Ovary (tissue), 9 donors: ENCODE measurements around the gene LRMDA. TPM values are rescaled to one million over a fixed set of nuclear protein-coding genes. Genes with fewer than 3 reads are reported as not detected.

Experiments
- DNase-seq, 5 donors: peaks; one replicate each; pipeline ENCODE4 v3.0.0-alpha.2; 2019 to 2020
- H3K27ac ChIP-seq, 2 donors: fragments of 200-600 bp; one replicate each; pipeline versions ENCODE4 v1.5.1 to v1.8.0; 2019 to 2022
- H3K27me3 ChIP-seq: fragments of 200-600 bp; one replicate; pipeline ENCODE4 v1.8.0; 2022
- H3K36me3 ChIP-seq: fragments of 200-600 bp; sonication (generic); one replicate; pipeline ENCODE4 v1.5.1; 2019
- H3K4me1 ChIP-seq: one replicate; pipeline ENCODE4 v1.8.1; 2013; ENCODE audit warnings: mild to moderate bottlenecking, moderate library complexity; ENCODE audit not compliant: insufficient read depth
- H3K4me3 ChIP-seq: fragments of 200-600 bp; sonication (generic); one replicate; pipeline ENCODE4 v1.5.1; 2017
- H3K9me3 ChIP-seq, 2 donors: fragments of 200-600 bp in 1 of 2; sonication (generic) in 1 of 2; one replicate each; pipeline versions ENCODE4 v1.5.1 to v1.8.1; 2013 to 2019; ENCODE audit warnings: mild to moderate bottlenecking in 1 of 2, moderate library complexity in 1 of 2
- EP300 ChIP-seq: sonication (generic); formaldehyde crosslinking; IDR thresholded peaks from one replicate; pipeline ENCODE4 v1.6.1; 2017; ENCODE audit warnings: antibody characterized with exemption
- POLR2A ChIP-seq: fragments of 450-650 bp; IDR thresholded peaks from one replicate; pipeline ENCODE4 v1.6.1; 2017; ENCODE audit warnings: antibody characterized with exemption, mild to moderate bottlenecking, moderate library complexity
- whole genome bisulfite sequencing, 3 donors: extraction: QIAGEN DNeasy Blood & Tissue Kit in 1 of 3; methylation state at CpG; one replicate each; pipeline versions ENCODE4 v1.1.5 to v1.1.7; 2013 to 2017; 5-methylcytosine and 5-hydroxymethylcytosine counted together
- intact Hi-C, 4 donors: fragments of 100-400 bp; cut with DNase I; formaldehyde crosslinking; loops; one replicate each; pipeline versions ENCODE4 v1.11.0 to v1.15.1; 2022 to 2023
- polyA plus RNA-seq, 2 donors: library from polyadenylated mRNA; stranded (reverse); fragments of 200-250 nt in 1 of 2; fragments of 350-450 nt in 1 of 2; fragmentation: Illumina TruSeq in 1 of 2; extraction: RNeasy Lipid Tissue Mini Kit (QIAGEN cat#74804) in 1 of 2; gene quantifications; one replicate each; pipeline ENCODE4 v1.2.3, GENCODE V29; 2013 to 2014
- total RNA-seq, 7 donors: library from RNA; depleted of rRNA in 2 of 7; stranded (reverse); fragments of >200 nt in 2 of 7; fragmentation: NEBNext Ultra II Directional in 3 of 7; extraction: Animal tissue kit (Norgen Biotek cat#: 25700) in 3 of 7; gene quantifications; one replicate each; pipeline versions ENCODE4 v1.1.0 to v1.2.4, GENCODE V29; 2016 to 2023
- TF ChIP-seq, protein P1 (sequence below), 3 donors: fragments of 450-650 bp in 2 of 3; fragments of 200-600 bp in 1 of 3; IDR thresholded peaks; one replicate each; pipeline versions ENCODE4 v1.5.1 to v1.8.0; 2016 to 2022; ENCODE audit warnings: antibody characterized with exemption in 3 of 3, mild to moderate bottlenecking in 1 of 3
- donor health status: DM: no; HTN: no; CAD: no; lungs with moderate emphysema.
- donor health status: DM: no; HTN: no; CAD: no.
- donor health status: Bipolar disorder and iron deficiency.
- donor health status: DM: yes; HTN: yes; CAD: no.
- donor health status: DM: no; HTN: no; CAD: no.
- donor health status: DM: yes; HTN: yes; CAD: no.

The LRMDA gene
- total and polyA plus RNA-seq, 9 donors: 14.8 to 30.7 (median 22.9) TPM

DNA sequence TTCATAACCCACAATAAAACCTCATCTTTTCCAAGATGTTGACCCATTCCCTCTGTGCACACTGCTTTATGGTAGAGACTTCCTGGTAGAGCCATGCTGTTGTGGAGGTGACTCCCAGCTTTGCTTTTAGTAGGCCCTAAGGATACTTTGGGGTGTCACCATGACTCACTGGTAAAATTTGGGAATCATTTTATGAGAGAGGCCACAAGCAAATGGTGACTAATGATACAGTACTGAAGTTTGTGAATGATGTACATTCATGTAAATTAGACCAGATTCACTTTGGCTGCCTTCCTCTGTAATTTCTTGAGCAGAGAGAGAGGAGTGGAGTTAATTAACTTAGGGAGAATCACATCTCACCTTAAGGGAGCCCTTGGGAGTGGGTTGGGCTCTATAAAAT, 686.5 kb downstream of the LRMDA start:
- H3K27me3 ChIP-seq: no peaks in the 10 kb centered on the region
- H3K27ac ChIP-seq: no peak overlapping the region
- intact Hi-C loops: no loop called here
- H3K36me3 ChIP-seq: no peaks in the 10 kb centered on the region
- no peaks in the 10 kb centered on the region for H3K4me1 ChIP-seq
- no peak for DNase-seq
- TF ChIP-seq, protein P1, sequence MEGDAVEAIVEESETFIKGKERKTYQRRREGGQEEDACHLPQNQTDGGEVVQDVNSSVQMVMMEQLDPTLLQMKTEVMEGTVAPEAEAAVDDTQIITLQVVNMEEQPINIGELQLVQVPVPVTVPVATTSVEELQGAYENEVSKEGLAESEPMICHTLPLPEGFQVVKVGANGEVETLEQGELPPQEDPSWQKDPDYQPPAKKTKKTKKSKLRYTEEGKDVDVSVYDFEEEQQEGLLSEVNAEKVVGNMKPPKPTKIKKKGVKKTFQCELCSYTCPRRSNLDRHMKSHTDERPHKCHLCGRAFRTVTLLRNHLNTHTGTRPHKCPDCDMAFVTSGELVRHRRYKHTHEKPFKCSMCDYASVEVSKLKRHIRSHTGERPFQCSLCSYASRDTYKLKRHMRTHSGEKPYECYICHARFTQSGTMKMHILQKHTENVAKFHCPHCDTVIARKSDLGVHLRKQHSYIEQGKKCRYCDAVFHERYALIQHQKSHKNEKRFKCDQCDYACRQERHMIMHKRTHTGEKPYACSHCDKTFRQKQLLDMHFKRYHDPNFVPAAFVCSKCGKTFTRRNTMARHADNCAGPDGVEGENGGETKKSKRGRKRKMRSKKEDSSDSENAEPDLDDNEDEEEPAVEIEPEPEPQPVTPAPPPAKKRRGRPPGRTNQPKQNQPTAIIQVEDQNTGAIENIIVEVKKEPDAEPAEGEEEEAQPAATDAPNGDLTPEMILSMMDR (IDR thresholded peaks at IDR 0.05): no peak
- TF ChIP-seq EP300: no peak
- no peak for TF ChIP-seq POLR2A
- H3K4me3 ChIP-seq: no peak overlapping the region
- no peaks in the 10 kb centered on the region for H3K9me3 ChIP-seq

DNA sequence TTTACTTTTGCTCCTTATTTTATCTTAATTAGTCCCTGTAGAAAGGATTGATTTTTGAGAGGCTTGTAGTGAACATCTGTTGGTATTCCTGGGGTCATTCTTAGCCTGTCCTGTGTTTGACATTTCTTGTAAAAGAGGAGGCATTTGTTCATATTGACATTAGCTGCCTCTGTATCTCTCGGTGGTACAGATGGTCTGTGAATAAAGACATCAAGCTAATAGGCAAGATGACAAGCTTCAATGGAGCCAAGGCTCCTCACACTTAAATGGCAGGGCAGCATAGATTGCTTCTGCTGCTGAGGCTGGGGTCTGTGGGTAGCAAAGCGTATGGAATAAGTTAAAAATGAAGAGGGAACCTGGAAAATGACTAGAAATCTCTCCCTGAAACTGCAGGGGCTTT, 687.6 kb downstream of the LRMDA start:
- intact Hi-C loops: no loop called here
- no peaks in the 10 kb centered on the region for H3K27me3 ChIP-seq
- H3K4me3 ChIP-seq: no peak overlapping the region
- WGBS, 3 donors: 78 to 97% (median 82%) methylated on average over 2 of the region's 2 CpGs
- no peaks in the 10 kb centered on the region for H3K36me3 ChIP-seq
- DNase-seq: no peak
- H3K27ac ChIP-seq: no peak overlapping the region
- no peaks in the 10 kb centered on the region for H3K9me3 ChIP-seq
- no peaks in the 10 kb centered on the region for H3K4me1 ChIP-seq
- TF ChIP-seq EP300 (no peak), POLR2A (no peak)
- TF ChIP-seq, protein P1 (IDR thresholded peaks at IDR 0.05): no peak

- 69 to 88% (median 70%) methylated on average over 1 of the region's 1 CpG for WGBS, 3 donors
- no peaks in the 10 kb centered on the region for H3K9me3 ChIP-seq
- H3K27me3 ChIP-seq: no peaks in the 10 kb centered on the region
- intact Hi-C loops: no loop called here
- no peak overlapping the region for H3K27ac ChIP-seq
- DNase-seq: no peak
- no peak overlapping the region for H3K4me3 ChIP-seq
- no peaks in the 10 kb centered on the region for H3K4me1 ChIP-seq
- TF ChIP-seq, protein P1 (IDR thresholded peaks at IDR 0.05): no peak
- TF ChIP-seq POLR2A (no peak), EP300 (no peak)
- no peaks in the 10 kb centered on the region for H3K36me3 ChIP-seq
Measured at GRCh38 chr10:76119515-76119914, 688.1 kb downstream of the LRMDA start.

DNA sequence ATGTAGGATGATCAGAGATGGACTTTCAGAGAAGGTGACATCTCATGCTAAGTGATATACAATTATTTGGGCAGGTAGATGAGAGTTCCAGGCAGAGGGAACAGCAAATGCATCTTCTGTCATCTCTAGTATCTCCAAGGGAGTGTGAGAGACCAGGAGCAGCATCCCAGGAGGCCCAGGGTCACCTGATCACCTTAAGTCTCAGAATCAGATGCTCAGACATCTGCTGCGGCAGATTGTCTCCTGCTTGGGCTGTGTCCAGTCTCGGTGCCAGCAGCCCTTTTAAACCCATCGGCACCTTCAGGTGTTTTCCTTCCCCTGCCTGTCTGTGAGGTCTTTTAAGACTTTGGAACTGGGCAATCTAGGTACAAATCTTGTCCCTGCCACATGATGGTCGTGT, 690.6 kb downstream of the LRMDA start:
- no peak for TF ChIP-seq POLR2A
- TF ChIP-seq, protein P1 (IDR thresholded peaks at IDR 0.05): no peak
- no peak for TF ChIP-seq EP300
- no peak overlapping the region for H3K27ac ChIP-seq
- no peaks in the 10 kb centered on the region for H3K27me3 ChIP-seq
- no peaks in the 10 kb centered on the region for H3K36me3 ChIP-seq
- DNase-seq: no peak
- no peaks in the 10 kb centered on the region for H3K9me3 ChIP-seq
- intact Hi-C loops: no loop called here
- H3K4me3 ChIP-seq: no peak overlapping the region
- WGBS, 3 donors: 91 to 95% (median 94%) methylated on average over 4 of the region's 4 CpGs
- H3K4me1 ChIP-seq: no peaks in the 10 kb centered on the region

DNA sequence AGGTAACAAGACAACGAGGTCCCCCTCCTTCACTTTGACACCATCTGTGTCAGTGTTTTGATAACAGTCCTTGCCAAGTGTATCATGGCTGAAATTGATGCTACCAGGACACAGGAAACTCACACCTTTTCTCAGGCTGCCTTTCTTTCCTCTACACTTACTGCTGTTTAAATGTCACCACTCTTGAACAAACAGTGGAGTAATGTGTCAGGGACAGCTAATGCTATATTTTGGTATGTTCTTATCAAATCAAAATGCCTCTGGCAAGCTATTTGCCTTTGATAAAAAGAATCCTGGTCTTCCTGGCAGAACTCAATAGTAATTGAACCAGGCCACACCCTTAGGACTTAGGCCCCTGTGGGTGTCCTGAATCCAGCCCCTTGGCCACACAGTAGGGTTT, 692.9 kb downstream of the LRMDA start:
- Histone ChIP-seq H3K27me3 (no peaks in the 10 kb centered on the region), H3K36me3 (no peaks in the 10 kb centered on the region), H3K27ac (no peak overlapping the region), H3K9me3 (no peaks in the 10 kb centered on the region), H3K4me3 (no peak overlapping the region), H3K4me1 (peaks cover 5% of the 10 kb centered on the region)
- intact Hi-C loops: no loop called here
- no peak for DNase-seq
- 70 to 80% (median 74%) methylated on average over 1 of the region's 1 CpG for WGBS, 3 donors
- TF ChIP-seq EP300 (no peak), POLR2A (no peak)
- TF ChIP-seq, protein P1 (IDR thresholded peaks at IDR 0.05): no peak
